Measurements from ENCODE around the gene CEP192.

DNA sequence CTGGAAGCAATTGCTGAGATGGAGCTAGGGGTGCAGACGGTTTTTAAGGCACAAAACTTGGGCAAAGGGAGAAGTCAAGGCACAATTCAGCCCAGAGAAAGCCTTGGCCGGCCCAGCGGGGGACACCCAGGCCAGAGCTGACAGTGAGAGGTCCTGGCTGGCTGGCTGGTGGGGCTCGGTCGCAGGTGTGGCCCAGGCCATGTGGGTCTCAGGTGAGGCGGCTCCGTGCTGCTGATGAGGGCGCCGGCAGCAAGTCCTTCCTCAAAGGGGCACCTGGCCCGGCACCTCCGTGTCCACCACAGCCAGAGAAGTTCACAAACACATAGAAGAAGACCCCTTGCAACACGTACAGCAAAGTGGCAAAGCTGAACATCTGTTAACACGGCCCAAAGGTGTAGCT, 173.2 kb downstream of the CEP192 start:
- TF ChIP-seq, protein P1, sequence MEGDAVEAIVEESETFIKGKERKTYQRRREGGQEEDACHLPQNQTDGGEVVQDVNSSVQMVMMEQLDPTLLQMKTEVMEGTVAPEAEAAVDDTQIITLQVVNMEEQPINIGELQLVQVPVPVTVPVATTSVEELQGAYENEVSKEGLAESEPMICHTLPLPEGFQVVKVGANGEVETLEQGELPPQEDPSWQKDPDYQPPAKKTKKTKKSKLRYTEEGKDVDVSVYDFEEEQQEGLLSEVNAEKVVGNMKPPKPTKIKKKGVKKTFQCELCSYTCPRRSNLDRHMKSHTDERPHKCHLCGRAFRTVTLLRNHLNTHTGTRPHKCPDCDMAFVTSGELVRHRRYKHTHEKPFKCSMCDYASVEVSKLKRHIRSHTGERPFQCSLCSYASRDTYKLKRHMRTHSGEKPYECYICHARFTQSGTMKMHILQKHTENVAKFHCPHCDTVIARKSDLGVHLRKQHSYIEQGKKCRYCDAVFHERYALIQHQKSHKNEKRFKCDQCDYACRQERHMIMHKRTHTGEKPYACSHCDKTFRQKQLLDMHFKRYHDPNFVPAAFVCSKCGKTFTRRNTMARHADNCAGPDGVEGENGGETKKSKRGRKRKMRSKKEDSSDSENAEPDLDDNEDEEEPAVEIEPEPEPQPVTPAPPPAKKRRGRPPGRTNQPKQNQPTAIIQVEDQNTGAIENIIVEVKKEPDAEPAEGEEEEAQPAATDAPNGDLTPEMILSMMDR (IDR thresholded peaks at IDR 0.05 in 2 of 3, conservative IDR thresholded peaks at IDR 0.05 in 1 of 3; ENCODE audit: borderline replicate concordance in 1 of 3, insufficient read depth in 1 of 3, low read depth in 2 of 3, low read length in 2 of 3) = no peak
- no peak for TF ChIP-seq EZH2 (IDR thresholded peaks at IDR 0.05)
- no peak for TF ChIP-seq SIN3A (IDR thresholded peaks at IDR 0.05; ENCODE audit: low read depth)
- no peak for TF ChIP-seq POLR2AphosphoS5 (IDR thresholded peaks at IDR 0.05; ENCODE audit: low read depth, low read length)
- TF ChIP-seq YY1 (IDR thresholded peaks at IDR 0.05; ENCODE audit: extremely low read depth, insufficient replicate concordance, low read depth, low read length) = no peak
- TF ChIP-seq TCF7L2 (IDR thresholded peaks at IDR 0.05; ENCODE audit: borderline replicate concordance, extremely low read depth, insufficient read depth, insufficient read length) = no peak
- TF ChIP-seq, protein P2, sequence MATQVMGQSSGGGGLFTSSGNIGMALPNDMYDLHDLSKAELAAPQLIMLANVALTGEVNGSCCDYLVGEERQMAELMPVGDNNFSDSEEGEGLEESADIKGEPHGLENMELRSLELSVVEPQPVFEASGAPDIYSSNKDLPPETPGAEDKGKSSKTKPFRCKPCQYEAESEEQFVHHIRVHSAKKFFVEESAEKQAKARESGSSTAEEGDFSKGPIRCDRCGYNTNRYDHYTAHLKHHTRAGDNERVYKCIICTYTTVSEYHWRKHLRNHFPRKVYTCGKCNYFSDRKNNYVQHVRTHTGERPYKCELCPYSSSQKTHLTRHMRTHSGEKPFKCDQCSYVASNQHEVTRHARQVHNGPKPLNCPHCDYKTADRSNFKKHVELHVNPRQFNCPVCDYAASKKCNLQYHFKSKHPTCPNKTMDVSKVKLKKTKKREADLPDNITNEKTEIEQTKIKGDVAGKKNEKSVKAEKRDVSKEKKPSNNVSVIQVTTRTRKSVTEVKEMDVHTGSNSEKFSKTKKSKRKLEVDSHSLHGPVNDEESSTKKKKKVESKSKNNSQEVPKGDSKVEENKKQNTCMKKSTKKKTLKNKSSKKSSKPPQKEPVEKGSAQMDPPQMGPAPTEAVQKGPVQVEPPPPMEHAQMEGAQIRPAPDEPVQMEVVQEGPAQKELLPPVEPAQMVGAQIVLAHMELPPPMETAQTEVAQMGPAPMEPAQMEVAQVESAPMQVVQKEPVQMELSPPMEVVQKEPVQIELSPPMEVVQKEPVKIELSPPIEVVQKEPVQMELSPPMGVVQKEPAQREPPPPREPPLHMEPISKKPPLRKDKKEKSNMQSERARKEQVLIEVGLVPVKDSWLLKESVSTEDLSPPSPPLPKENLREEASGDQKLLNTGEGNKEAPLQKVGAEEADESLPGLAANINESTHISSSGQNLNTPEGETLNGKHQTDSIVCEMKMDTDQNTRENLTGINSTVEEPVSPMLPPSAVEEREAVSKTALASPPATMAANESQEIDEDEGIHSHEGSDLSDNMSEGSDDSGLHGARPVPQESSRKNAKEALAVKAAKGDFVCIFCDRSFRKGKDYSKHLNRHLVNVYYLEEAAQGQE (IDR thresholded peaks at IDR 0.05; ENCODE audit: low read depth) = no peak
- TF ChIP-seq EZH2phosphoT487 (IDR thresholded peaks at IDR 0.05; ENCODE audit: borderline replicate concordance) = no peak
- no peak for TF ChIP-seq CEBPB (IDR thresholded peaks at IDR 0.05; ENCODE audit: low read depth)
- no peak for TF ChIP-seq POLR2A (IDR thresholded peaks at IDR 0.05; ENCODE audit: borderline replicate concordance, extremely low read depth, insufficient read depth, insufficient read length)
